Measurements from ENCODE around the gene MICAL1.
A peak's percentile ranks its signal among the peaks of the same experiment; 100 is the strongest.

MICAL1 gene

GRCh38 chr6:109491207-109491938 is 35.8 kb upstream of the MICAL1 start:
- no peak for TF ChIP-seq CTCF (IDR thresholded peaks at IDR 0.05; ENCODE audit: low read depth, low read length, missing control alignments)
- DNase-seq (ENCODE audit: low read depth): no peak
- no peak overlapping the region for H3K4me3 ChIP-seq (ENCODE audit: low read depth, low read length)

GRCh38 chr6:109490713-109491112 is 35.1 kb upstream of the MICAL1 start:
- H3K4me3 ChIP-seq (ENCODE audit: low read depth, low read length): no peak overlapping the region
- no peak for DNase-seq (ENCODE audit: low read depth)
- no peak for TF ChIP-seq CTCF (IDR thresholded peaks at IDR 0.05; ENCODE audit: low read depth, low read length, missing control alignments)

- no peak for DNase-seq (ENCODE audit: low read depth)
- no peak overlapping the region for H3K4me3 ChIP-seq (ENCODE audit: low read depth, low read length)
- no peak for TF ChIP-seq CTCF (IDR thresholded peaks at IDR 0.05; ENCODE audit: low read depth, low read length, missing control alignments)
Observed at GRCh38 chr6:109488001-109488400, 32.4 kb upstream of the MICAL1 start.

- no peak for DNase-seq (ENCODE audit: low read depth)
- H3K4me3 ChIP-seq (ENCODE audit: low read depth, low read length): no peak overlapping the region
- no peak for TF ChIP-seq CTCF (IDR thresholded peaks at IDR 0.05; ENCODE audit: low read depth, low read length, missing control alignments)
Observed at GRCh38 chr6:109486068-109486467, 30.5 kb upstream of the MICAL1 start.

GRCh38 chr6:109485266-109485935 is 29.8 kb upstream of the MICAL1 start:
- DNase-seq (ENCODE audit: low read depth): no peak

GRCh38 chr6:109484122-109484521 is 28.6 kb upstream of the MICAL1 start:
- TF ChIP-seq CTCF (IDR thresholded peaks at IDR 0.05; ENCODE audit: low read depth, low read length, missing control alignments): no peak
- DNase-seq (ENCODE audit: low read depth): no peak
- no peak overlapping the region for H3K4me3 ChIP-seq (ENCODE audit: low read depth, low read length)

More at GRCh38 chr6:109485266-109485935, 29.8 kb upstream of the MICAL1 start:
- TF ChIP-seq CTCF (IDR thresholded peaks at IDR 0.05; ENCODE audit: low read depth, low read length, missing control alignments): no peak
- no peak overlapping the region for H3K4me3 ChIP-seq (ENCODE audit: low read depth, low read length)

- no peak for DNase-seq (ENCODE audit: low read depth)
- H3K4me3 ChIP-seq (ENCODE audit: low read depth, low read length): peak overlapping the region; percentile 42
- no peak for TF ChIP-seq CTCF (IDR thresholded peaks at IDR 0.05; ENCODE audit: low read depth, low read length, missing control alignments)
Observed at GRCh38 chr6:109483735-109484057, 28.1 kb upstream of the MICAL1 start.

Measured in GM12864 (cell line).